ENCODE data around the gene GSC2. TPM values are rescaled to one million over a fixed set of nuclear protein-coding genes. Genes with fewer than 3 reads are reported as not detected.

The GSC2 gene
- total and polyA plus RNA-seq, 2 of the 8 experiments (the other 6 are each of a cell fraction or from before 2014, with no cell fraction given) = 0.17 to 0.48 TPM

DNA sequence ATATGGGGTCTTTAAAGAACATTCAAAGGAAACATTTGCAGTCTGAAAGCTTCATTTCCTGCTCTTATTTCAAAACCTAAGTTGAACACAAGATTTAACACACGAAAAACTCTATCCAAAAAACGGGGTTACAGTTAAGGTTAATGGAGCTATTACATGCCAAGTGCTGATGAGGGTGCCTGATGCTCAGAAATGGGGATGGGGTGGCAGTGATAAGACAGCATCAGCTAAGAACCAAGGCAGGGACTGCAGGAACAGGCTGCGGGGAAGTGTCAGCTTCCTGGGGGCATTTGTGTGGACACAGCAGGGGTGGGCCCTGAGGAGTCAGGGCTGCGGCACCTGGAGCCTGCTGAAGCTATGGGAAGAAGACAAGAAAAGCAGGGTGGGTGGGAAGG lies 40.0 kb downstream of the GSC2 start:
- Histone ChIP-seq H2BK20ac (ENCODE audit: low read length) (no peak overlapping the region), H3K9ac (replicated peaks in 1 of 4; ENCODE audit: extremely low read depth in 1 of 4, low read depth in 3 of 4, low read length in 3 of 4) (no peak overlapping the region), H3K4me2 (ENCODE audit: insufficient read depth in 1 of 2, low read depth in 2 of 2, low read length in 2 of 2) (0 out of 4 replicates have a peak overlapping the region, but pooled peaks of 1 of the 2 experiments have one; percentile 6), H2BK120ac (replicated peaks; ENCODE audit: low read depth, low read length) (no peak overlapping the region), H3K4ac (replicated peaks; ENCODE audit: insufficient read length, low read depth, low read length) (no peak overlapping the region), H3K4me1 (replicated peaks in 1 of 4; ENCODE audit: control insufficient read depth in 3 of 4, insufficient read depth in 4 of 4, low read length in 3 of 4) (peaks cover 7 to 14% (median 11%) of the 10 kb centered on the region in 4 experiments), H2BK12ac (ENCODE audit: low read depth, low read length) (no peak overlapping the region), H3K79me1 (ENCODE audit: low read depth, low read length) (peaks cover 25% of the 10 kb centered on the region), H3K14ac (ENCODE audit: insufficient read length) (no peak overlapping the region), H2AK5ac (ENCODE audit: low read depth, low read length) (no peak overlapping the region), H3K27ac (ENCODE audit: low read depth, low read length) (no peak overlapping the region), H2BK15ac (ENCODE audit: low read length) (no peak overlapping the region), H3K23ac (ENCODE audit: insufficient read length) (no peak overlapping the region), H3K18ac (ENCODE audit: extremely low read depth, low read length) (peak overlapping the region; percentile 56; the same call in 1 of the 2 replicates), H4K8ac (ENCODE audit: extremely low read depth, insufficient read depth, low read length) (no peak overlapping the region), H3K4me3 (ENCODE audit: extremely low read depth in 1 of 4, insufficient read depth in 2 of 4, low read depth in 3 of 4, low read length in 4 of 4) (no peak overlapping the region), H4K91ac (replicated peaks; ENCODE audit: insufficient read length, low read length) (no peak overlapping the region), H3K79me2 (ENCODE audit: control insufficient read depth in 1 of 2, insufficient read depth in 2 of 2, low read length in 2 of 2) (peaks cover 26 to 93% of the 10 kb centered on the region in 2 experiments), H2BK5ac (ENCODE audit: low read depth, low read length) (no peak overlapping the region), H3K36me3 (ENCODE audit: control insufficient read depth in 2 of 4, insufficient read depth in 4 of 4, low read length in 3 of 4) (no peaks in the 10 kb centered on the region), H3K9me3 (ENCODE audit: insufficient read depth in 2 of 2, low read depth in 1 of 2, low read length in 1 of 2) (no peaks in the 10 kb centered on the region), H3K27me3 (replicated peaks in 1 of 4; ENCODE audit: control insufficient read depth in 3 of 4, extremely low read depth in 1 of 4, insufficient read depth in 3 of 4, low read length in 3 of 4) (no peaks in the 10 kb centered on the region; a peak in 1 of 7 replicates), H4K5ac (ENCODE audit: insufficient read length, low read depth, low read length) (no peak overlapping the region), H3K23me2 (ENCODE audit: low read depth, low read length) (no peaks in the 10 kb centered on the region), H4K20me1 (replicated peaks in 1 of 2; ENCODE audit: control insufficient read depth in 1 of 2, insufficient read depth in 2 of 2, low read length in 2 of 2) (peaks cover 25 to 46% of the 10 kb centered on the region in 2 experiments), H3K56ac (replicated peaks; ENCODE audit: insufficient read length, low read depth, low read length) (no peak overlapping the region), H2AFZ (ENCODE audit: low read length) (no peak overlapping the region)
- ChIA-PET POLR2A (ENCODE audit: partially characterized antibody) (interaction anchor here (0.9 to 2.8 kb wide), 5 partner anchors 11 to 370 kb away, joined by 3 to 21 read pairs (median 4); partner anchors contain the start of genes CDC45 and DGCR2), CTCF (ENCODE audit: partially characterized antibody) (interaction anchor here (0.7 to 2.4 kb wide), 10 partner anchors 9 to 111 kb away, joined by 3 to 12 read pairs (median 4); partner anchors contain the start of gene ESS2)
- no peak for TF ChIP-seq BACH1 (IDR thresholded peaks at IDR 0.05; ENCODE audit: low read length)
- no peak for TF ChIP-seq ZNF274 (IDR thresholded peaks at IDR 0.05; ENCODE audit: borderline replicate concordance, extremely low read depth, low read length)
- TF ChIP-seq EP300 (IDR thresholded peaks at IDR 0.05; ENCODE audit: borderline replicate concordance in 1 of 2, low read depth in 2 of 2, low read length in 2 of 2) = no peak
- no peak for TF ChIP-seq RNF2 (IDR thresholded peaks at IDR 0.05; ENCODE audit: borderline replicate concordance, low read depth, low read length, missing control alignments, poor library complexity, severe bottlenecking)
- TF ChIP-seq USF2 (IDR thresholded peaks at IDR 0.05; ENCODE audit: low read length) = no peak
- TF ChIP-seq JUND (IDR thresholded peaks at IDR 0.05; ENCODE audit: low read length) = no peak
- TF ChIP-seq SIRT6 (IDR thresholded peaks at IDR 0.05; ENCODE audit: low read length) = no peak
- 52% methylated on average over 4 of the region's 4 CpGs; no CpG with 5 or more reads in 1 of the 2 experiments for WGBS, 2 experiments (ENCODE audit: extremely low coverage in 1 of 2, insufficient coverage in 1 of 2, insufficient read length in 1 of 2, insufficient replicate concordance in 2 of 2, low coverage in 1 of 2, low lambda C conversion rate in 2 of 2, missing lambda C conversion rate in 1 of 2)
- no peak for FAIRE-seq
- DNase-seq (ENCODE audit: low read depth in 1 of 2, low spot score in 2 of 2) = no peak

Measured in H1 (cell line).